HG03108 (cell line): ENCODE data around the gene TMEM242.

Experiments
- ATAC-seq: cut with Tn5 transposase; IDR thresholded peaks from one replicate; pipeline ENCODE4 v1.9.1; 2021; ENCODE audit warnings: moderate library complexity; ENCODE audit not compliant: unreplicated experiment

Gene TMEM242

GRCh38 chr6:157253699-157254098 is 69.6 kb downstream of the TMEM242 start:
- ATAC-seq = no peak

DNA sequence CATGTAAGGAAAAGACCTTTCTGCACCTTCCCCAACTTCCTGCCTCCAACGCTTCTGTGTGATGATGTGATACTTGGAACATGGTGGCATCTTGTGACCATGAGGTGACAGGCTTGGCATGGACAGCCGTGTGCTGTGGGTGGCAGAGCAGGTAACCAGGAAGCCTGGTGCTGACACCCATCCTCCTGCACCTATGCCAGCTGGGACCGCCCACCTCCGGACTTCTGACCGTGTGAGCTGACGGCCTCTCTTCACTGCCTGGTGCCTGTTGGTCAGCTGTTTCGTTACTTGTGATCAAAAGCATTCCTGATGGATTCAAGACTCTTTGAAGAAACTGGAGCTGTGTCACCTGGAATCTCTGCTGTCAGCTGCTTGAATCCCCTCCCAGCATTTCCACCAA is 70.3 kb downstream of the TMEM242 start:
- no peak for ATAC-seq

DNA sequence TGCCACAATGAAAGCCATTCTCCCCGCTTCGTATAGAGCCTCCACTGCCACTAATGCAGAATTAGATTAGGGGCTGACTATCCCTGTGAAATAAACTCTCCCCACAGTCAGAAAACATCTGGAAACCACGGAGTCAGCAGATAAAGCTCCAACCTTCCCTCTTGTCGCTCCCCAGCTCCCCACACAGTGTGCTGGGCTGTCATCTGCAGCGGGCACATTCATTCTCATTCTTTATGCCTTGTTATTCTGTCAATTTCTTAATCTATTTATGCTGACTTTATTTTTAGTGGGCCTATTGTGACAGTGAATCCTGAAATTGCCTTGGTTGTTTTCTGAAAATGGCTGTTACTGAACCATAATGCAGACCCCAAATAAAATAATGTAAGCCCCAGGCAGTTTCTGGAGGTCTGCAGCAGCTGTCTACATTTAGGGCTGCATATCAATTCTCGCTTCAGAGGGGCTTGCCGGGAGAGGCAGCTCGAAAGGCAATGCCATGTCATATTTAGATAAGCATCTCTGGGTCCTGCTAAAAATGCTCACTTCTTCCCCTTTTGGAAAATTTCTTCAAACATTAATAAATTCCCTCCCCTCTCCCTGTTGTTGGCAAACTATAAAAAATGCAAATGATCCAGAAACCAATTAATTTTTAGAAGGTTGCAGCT is 71.6 kb downstream of the TMEM242 start:
- ATAC-seq = no peak

DNA sequence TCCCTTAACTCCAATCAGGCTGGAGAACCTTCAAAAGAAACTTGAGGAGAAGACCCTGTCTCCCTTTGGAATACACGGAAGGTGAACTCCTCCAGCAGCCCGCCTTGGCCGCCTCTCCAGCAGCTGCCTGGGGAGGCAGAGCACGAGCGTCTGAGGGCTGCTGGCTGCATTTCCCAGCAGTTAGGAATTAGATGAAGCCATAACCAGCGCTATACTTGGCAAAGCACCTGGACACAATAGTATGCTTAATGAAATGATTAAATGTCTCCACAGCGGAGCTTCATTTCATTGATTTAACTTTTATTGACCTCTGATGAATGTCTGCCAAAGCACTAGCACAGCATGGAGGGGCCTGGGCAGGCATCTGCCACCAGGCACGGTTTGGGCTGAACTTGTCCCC is 73.5 kb downstream of the TMEM242 start:
- no peak for ATAC-seq

DNA sequence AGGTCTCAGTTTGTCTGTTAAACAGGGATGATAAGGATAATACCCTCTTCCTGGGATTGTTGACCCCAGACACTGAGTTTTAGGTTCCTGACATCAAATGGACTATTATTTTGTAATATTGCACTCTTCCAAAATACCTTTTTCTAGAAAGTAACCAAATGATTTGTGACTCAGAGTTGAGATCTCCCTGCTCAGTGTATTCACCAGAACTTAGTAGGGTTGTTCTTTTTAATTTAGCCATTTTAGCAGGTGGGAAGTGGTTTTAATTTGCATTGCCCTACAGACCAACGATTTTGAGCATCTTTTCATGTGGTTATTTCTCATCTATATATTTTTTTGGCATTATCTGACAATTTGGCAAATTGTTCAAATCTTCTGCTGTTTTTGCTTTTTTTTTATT is 75.1 kb downstream of the TMEM242 start:
- no peak for ATAC-seq

DNA sequence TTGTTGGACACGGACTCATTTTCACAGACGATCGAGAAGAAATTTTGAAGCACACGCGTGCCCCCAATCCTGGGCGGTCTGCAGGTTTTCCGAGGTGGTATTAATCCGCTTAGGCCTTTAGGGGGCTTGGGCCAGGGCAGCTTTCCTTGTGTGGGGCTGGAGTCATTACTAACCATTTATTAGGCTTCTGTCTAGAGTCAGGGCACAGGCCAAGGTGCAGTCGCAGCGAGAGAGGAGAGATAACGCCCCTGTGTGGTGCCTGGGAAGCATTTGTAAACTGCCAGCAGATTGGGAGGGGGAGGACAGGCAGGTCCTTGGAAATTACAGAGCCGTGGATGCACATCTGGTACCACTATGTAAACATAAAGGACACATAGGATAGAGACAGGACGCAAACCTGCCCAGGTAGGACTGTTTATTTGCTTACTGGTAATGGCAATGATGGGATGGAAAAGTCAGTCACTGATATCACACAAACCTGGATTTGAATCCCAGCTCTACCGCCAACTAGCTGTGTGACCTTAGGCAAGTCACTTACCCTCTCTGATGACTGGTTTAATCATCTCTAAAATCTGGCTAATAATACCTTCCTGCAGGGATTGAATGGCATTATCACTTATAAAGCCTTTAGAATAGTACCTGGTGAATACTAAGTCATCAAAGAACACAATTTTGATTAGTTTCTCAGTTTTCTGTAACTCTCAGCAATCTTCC is 76.4 kb downstream of the TMEM242 start:
- no peak for ATAC-seq

DNA sequence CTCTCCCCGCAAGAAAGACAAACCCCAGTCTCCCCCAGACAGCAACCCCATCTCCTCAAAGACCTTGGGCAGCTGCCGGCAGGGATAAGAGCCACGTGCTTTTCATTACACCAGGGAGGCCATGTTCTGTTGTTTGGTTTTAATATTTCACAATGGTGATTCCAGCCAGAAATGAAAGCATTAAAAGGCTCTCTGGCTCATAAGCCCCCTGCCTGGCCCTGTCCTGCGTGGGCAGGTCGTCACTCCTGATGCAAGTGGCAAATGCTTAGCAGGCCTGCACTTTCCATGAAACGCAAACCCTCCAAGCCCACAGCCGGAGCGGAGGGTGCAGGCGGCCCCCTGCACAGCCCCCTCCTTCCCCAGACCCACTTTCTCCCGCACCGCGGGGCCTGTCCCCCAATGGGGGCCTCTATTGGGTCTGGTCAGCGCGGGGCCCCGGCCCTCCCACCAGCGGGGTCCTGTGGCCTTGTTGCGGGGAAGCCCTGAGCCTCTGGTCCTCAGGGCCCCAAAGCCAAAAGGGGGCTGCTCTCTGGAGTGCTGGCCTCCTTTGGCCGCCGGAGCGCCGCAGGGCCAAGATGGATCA is 77.2 kb downstream of the TMEM242 start:
- ATAC-seq = no peak

GRCh38 chr6:157245436-157245835 is 77.9 kb downstream of the TMEM242 start:
- no peak for ATAC-seq

- ATAC-seq = no peak
Observed at GRCh38 chr6:157244780-157245179, 78.5 kb downstream of the TMEM242 start.

GRCh38 chr6:157244175-157244574 is 79.1 kb downstream of the TMEM242 start:
- ATAC-seq = no peak

DNA sequence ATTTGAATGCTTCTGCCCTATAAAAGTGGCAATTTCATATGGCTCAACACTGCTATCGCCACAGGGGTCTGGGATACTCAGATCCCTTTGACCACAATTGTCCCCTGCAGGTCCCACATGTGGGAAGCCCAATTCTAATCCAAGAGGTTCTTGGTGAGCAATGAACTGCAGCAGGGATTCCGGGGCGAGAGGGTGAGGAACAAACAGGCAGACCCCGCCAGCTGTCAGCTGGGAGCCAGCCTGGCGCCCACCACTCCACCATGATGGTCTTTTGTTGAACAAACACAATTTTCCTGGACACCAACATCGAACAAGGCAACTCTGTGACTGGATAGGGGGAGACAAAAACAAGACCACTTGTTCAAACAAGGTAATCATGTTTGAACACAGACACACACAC is 80.5 kb downstream of the TMEM242 start:
- ATAC-seq = no peak

DNA sequence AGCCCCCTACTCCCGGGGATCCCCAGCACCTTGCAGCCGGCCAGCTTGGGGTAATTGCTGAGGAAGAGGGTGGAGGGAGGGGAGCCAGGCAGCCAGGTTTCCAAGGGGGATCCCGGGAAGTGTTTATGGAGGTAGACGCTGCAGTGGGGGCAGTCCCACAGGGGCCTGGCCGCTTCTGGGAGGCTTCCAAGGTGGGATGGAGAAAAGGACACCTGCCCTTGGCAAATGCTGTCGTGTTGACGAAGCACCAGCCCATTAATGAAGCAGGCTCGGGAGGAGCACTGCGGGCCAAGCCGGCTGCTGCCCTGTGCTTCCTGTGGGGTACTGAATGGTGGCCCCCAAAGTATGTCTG is 82.4 kb downstream of the TMEM242 start:
- no peak for ATAC-seq

- ATAC-seq = no peak
Observed at GRCh38 chr6:157240059-157240959, 83.0 kb downstream of the TMEM242 start.

GRCh38 chr6:157239671-157240058 is 83.7 kb downstream of the TMEM242 start:
- ATAC-seq = no peak
